ENCODE data around the gene UGP2.
A peak's percentile ranks its signal among the peaks of the same experiment; 100 is the strongest.
"Not testable (repeated sequence)": the region's sequence is repeated elsewhere in the genome, so short reads cannot be mapped to it uniquely, and the experiment has no call there.

Gene UGP2
- 60.2 reads per million, percentile 72 among the genes with 10 or more reads in this experiment for total RNA-seq

DNA sequence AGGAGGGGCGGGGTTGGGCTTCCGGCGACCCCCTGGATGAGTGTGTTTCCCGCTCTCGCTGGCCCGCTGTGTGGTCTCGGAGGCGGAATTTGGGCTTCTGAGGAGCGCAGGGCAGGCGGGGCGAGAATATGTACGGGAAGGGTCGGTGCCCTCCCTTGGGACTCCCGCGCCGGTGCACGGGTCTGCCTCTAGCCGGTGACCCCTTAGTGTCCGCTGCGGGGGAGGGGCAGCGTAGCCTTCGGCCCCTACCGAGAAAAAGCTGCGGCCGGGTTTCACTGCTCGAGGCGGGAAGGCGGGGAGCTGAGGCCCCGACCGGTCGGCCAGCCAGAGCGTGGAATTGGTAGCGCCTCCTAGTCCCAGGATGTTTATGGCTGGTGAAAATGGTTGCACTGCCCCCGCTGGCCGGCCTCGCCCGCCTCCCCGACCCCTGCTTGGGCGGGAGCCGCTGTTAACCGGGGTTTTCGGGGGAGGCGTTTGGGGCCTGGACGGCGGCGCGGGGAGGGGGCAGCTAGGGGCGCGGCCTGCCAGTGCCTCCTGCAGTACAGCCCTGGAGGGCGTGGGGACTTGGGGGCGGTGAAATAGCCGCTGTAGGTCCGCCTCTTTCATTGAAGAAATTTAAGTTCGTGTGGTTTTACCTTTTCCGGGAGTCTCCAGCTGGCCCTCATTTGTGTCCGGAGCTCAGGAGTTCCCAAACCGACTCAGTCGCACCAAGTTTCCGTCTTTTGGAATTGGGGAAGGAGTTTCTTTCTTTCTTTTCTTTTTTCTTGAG, at the start of gene UGP2:
UGP2 (plus strand) TSS at position 643 of the 769 bp plus-strand sequence. CDS start 290 bp downstream, outside the sequence.
- DNase-seq: peak; percentile 78

- DNase-seq: no peak
Measured at GRCh38 chr2:63792530-63792929, 49.2 kb upstream of the UGP2 start.

- DNase-seq: no peak
Measured at GRCh38 chr2:63796366-63796765, 45.3 kb upstream of the UGP2 start.

DNA sequence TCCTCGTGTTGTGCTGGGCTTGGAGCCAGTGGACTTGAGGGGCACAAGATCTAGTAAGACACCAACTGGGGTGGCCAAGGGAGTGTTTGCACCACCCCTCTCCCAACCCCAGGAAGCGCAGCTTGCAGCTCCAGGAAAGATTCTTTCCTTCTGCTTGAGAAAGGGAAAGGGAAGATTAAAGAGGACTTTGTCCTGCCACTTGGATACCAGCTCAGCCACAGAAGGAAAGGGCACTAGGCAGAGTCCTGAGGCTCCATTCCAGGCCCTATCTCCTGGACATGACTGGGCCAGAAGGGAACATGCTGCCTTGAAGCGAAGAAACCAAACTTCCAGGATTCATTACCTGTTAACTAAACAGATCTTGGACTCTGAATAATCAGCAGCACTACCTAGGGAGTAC, 44.9 kb upstream of the UGP2 start:
- no peak for DNase-seq

- DNase-seq: no peak
Measured at GRCh38 chr2:63801455-63801854, 40.2 kb upstream of the UGP2 start.

- DNase-seq: no peak
Measured at GRCh38 chr2:63805412-63805811, 36.3 kb upstream of the UGP2 start.

- DNase-seq: not testable (repeated sequence)
Measured at GRCh38 chr2:63808036-63808435, 33.7 kb upstream of the UGP2 start.

- DNase-seq: not testable (repeated sequence)
Measured at GRCh38 chr2:63808911-63809310, 32.8 kb upstream of the UGP2 start.

GRCh38 chr2:63811063-63811462, 30.6 kb upstream of the UGP2 start:
- DNase-seq: no peak

- DNase-seq: not testable (repeated sequence)
Measured at GRCh38 chr2:63811870-63812269, 29.8 kb upstream of the UGP2 start.

DNA sequence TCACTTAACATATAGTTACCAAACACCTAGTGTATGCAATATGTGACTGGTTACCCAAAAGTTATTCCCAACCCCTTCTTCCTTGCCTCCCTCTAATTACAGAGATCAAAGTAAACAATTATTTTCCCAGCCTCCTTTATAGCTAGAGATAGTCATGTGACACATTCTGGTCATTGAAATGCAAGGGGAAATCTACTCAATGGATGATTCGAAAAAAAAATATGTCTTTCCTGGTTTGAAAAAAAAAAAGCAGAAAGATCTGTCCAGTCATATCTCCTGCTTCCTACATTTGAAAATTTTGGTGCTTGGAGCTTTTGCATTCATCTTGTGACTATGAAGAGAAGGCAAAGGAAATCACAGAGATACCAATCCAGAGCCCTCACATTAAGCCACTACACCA, 27.6 kb upstream of the UGP2 start:
- DNase-seq: no peak

GRCh38 chr2:63817382-63817781, 24.3 kb upstream of the UGP2 start:
- DNase-seq: no peak

DNA sequence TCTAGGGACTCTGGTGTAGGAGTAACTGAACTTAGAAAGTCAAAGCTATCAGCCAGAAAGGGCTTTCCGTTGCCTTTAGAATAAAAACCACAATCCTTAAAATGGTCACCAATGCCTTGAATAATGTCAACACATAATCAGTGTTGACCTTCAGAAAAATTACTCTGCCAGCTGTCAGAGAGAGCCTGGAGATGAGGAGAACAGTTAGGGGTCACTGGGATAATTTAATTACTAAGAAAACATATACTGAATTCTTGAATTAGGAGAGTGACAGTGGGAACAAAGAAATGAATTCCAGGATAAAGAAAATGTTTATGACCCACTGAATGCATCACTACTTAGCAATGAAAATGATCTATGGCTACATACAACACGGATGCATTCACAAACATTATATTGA, 23.4 kb upstream of the UGP2 start:
- DNase-seq: no peak

GRCh38 chr2:63819256-63819655, 22.4 kb upstream of the UGP2 start:
- no peak for DNase-seq

DNA sequence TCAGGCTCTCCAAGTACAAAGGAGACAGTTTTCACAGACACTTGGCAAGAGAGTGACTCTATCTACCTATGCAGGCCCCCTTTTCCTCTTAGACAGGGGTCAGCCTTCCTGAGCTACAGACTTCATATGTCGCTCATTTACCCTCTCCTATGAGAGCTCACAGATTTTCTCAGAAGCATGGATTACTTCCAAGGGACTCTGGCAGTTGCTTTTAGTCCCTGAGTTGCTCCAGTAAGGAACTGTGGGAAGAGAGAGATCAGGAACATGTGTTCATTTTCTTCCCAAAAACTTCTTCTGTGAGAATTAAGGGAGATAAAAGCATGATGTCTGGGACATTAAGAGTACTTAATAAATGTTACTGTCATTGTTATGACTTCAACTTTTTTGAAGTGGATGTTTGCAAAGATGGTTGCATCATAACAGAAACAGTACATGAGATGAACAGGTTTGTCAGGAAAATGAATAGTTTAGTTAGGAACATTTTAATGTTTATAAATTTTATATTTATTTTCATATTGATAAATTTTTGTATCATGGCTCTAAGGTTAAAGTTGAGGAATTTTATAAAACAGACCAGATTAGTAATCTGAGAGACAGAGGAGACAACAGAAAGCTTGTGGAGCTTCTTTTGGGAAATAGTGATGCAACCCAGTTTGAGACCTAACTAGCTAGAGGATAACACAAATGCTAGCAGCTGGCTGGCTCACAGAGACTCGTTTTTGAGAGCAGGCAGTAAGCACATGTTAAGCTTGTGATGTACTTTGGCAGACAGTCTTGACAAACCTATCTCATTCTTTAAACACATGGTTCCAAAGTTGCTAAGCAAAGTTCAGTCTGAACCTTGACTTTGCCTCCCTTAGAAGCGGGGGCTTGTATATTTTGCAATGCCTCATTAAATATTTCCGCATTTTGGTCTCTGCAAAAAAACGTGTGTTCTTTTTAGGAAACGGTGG, 21.7 kb upstream of the UGP2 start:
- no peak for DNase-seq

- no peak for DNase-seq
Measured at GRCh38 chr2:63820969-63821368, 20.7 kb upstream of the UGP2 start.

DNA sequence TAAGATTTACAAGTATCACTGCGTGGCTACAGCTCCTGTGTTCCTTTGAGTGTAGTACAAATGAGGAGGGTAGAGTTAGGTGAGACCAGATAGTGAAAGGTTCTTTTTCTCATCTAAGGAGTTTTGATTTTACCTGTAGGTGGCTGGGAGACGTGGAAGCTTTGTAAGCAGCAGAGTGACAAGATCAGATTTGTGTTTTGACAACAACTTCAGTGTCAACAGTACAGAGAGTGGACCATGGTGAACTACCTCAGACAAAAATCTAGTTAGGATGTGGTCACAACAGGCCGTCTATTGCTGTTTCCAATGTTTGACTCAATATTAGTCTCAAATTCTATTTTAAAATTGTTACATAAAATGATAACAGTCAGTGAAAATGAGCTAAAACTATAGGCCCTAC, 20.3 kb upstream of the UGP2 start:
- DNase-seq: no peak

GRCh38 chr2:63822478-63822877, 19.2 kb upstream of the UGP2 start:
- DNase-seq: no peak

- DNase-seq: no peak
Measured at GRCh38 chr2:63827749-63828148, 13.9 kb upstream of the UGP2 start.

DNA sequence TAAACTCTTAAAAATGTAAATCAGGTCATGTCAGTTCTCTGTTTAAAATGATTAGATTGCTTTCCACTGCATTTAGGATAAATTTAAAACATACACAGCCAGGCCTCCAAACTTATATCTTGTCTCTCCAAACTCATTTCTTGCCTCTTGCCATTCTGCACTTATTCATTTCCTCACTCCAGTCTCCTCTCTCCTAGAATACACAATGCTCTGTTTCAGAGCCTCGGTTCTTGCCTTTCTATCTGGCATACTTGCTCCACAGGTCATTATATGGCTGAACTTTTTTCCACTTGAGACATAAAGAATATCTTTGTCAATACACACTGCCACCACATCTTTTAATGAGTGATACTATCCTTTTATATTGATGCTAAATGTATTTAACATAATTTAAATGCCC, 10.5 kb upstream of the UGP2 start:
- no peak for DNase-seq

- no peak for DNase-seq
Measured at GRCh38 chr2:63834401-63834800, 7.3 kb upstream of the UGP2 start.

GRCh38 chr2:63837036-63837594, 4.6 kb upstream of the UGP2 start:
- no peak for DNase-seq

DNA sequence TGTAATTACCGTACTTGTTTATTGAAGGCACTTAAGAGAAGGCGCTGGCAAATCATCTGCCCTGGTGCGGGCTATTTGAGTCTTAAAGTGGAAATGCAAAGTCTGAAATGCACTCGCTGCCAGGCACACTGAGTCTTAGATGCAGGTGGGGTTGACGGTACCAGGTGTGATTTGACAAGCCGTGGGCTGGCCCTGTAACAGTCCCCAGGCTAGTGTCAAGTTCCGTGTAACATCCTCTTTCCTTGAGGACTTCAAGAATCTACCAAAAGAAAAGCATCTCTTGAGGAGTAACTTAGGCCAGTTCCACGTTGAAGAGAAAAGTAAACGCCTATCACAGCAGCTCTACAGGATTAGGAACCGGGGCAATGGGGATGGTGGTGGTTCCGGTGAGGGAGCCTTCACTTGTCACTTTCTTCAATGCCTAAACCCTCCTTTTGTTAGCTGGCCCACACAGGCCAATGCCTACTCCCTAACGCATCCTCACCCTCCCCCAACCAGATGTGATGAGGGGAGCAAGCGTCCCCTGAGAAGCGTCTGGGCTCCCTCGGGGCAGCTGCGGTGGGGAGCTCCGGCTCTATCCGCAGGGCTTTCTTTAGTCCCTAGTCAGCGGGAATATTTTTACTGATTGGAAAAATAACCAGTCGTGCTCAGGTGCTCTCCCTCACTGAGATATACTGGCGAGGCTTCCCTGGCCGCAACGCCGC, 1.5 kb upstream of the UGP2 start:
- no peak for DNase-seq
